SK-N-SH (cell line): ENCODE data around the gene SNX10. TPM values are rescaled to one million over a fixed set of nuclear protein-coding genes. Genes with fewer than 3 reads are reported as not detected.

ENCODE experiments used
- CTCF ChIA-PET: fragments of 300-600, 350-600 bp; formaldehyde crosslinking; extraction: SDS; loops from one replicate; lab custom pipeline; 2021; lab: Yijun Ruan, JAX
- POLR2A ChIA-PET: fragments of 350-600 bp; sonication (Branson Sonifier 250); formaldehyde crosslinking; extraction: SDS; loops from one replicate; lab custom pipeline; 2020; ENCODE audit warnings: antibody characterized with exemption, inconsistent platforms; lab: Yijun Ruan, JAX
- DNase-seq: peaks from one replicate; pipeline ENCODE4 v3.0.0; 2012
- H2AFZ ChIP-seq: fragments of 200-600 bp; sonication (generic); 2 replicates; pipeline ENCODE4 v1.8.1; 2016; ENCODE audit warnings: antibody characterized with exemption, mild to moderate bottlenecking, low read depth
- H3F3A ChIP-seq: fragments of 200-600 bp; sonication (generic); replicated peaks from 2 replicates; pipeline ENCODE3; 2016; ENCODE audit warnings: antibody characterized with exemption, mild to moderate bottlenecking; ENCODE audit not compliant: insufficient read depth
- H3K27ac ChIP-seq, 2 experiments: fragments of 200-500 bp in 1 of 2; fragments of 200-600 bp in 1 of 2; sonication (Bioruptor generic) in 1 of 2; sonication (generic), shearing (Covaris generic) in 1 of 2; 2 replicates each; pipeline versions ENCODE4 v1.5.1 to v1.6.1; 2014 to 2016; ENCODE audit warnings: low read depth in 2 of 2, inconsistent platforms in 1 of 2, low read length in 1 of 2, mild to moderate bottlenecking in 1 of 2, mixed read lengths in 1 of 2
- H3K27me3 ChIP-seq: fragments of 200-600 bp; sonication (generic), shearing (Covaris generic); 2 replicates; pipeline ENCODE4 v1.6.1; 2016; ENCODE audit warnings: mixed run types; ENCODE audit not compliant: insufficient read depth
- H3K36me3 ChIP-seq, 2 experiments: fragments of 200-500 bp in 1 of 2; fragments of 200-600 bp in 1 of 2; sonication (Bioruptor generic) in 1 of 2; sonication (generic) in 1 of 2; replicated peaks in 1 of 2; 2 replicates each; pipeline versions ENCODE3 to v1.5.1; 2014 to 2016; ENCODE audit warnings: low read length in 1 of 2, mild to moderate bottlenecking in 1 of 2; ENCODE audit not compliant: insufficient read depth in 2 of 2, control insufficient read depth in 1 of 2
- H3K4me1 ChIP-seq, 2 experiments: fragments of 200-500 bp in 1 of 2; fragments of 200-600 bp in 1 of 2; sonication (Bioruptor generic) in 1 of 2; sonication (generic), shearing (Covaris generic) in 1 of 2; 2 replicates each; pipeline versions ENCODE4 v1.5.1 to v1.6.1; 2014 to 2016; ENCODE audit warnings: low read depth in 1 of 2, low read length in 1 of 2, mixed run types in 1 of 2; ENCODE audit not compliant: insufficient read depth in 2 of 2, control insufficient read depth in 1 of 2
- H3K4me2 ChIP-seq: fragments of 200-600 bp; sonication (generic), shearing (Covaris generic); 2 replicates; pipeline ENCODE4 v1.6.1; 2017; ENCODE audit warnings: mixed run types
- H3K4me3 ChIP-seq, 2 experiments: fragments of 200-500 bp in 1 of 2; fragments of 200-600 bp in 1 of 2; sonication (Bioruptor generic) in 1 of 2; sonication (generic), shearing (Covaris generic) in 1 of 2; 2 replicates each; pipeline versions ENCODE4 v1.5.1 to v1.8.1; 2014 to 2016; ENCODE audit warnings: low read depth in 2 of 2, inconsistent platforms in 1 of 2, low read length in 1 of 2, mild to moderate bottlenecking in 1 of 2, mixed read lengths in 1 of 2, moderate library complexity in 1 of 2
- H3K79me2 ChIP-seq: fragments of 200-600 bp; sonication (generic); 2 replicates; pipeline ENCODE4 v1.8.1; 2017; ENCODE audit warnings: mild to moderate bottlenecking; ENCODE audit not compliant: insufficient read depth
- H3K9ac ChIP-seq: fragments of 200-600 bp; sonication (generic); 2 replicates; pipeline ENCODE4 v1.6.1; 2017; ENCODE audit warnings: mixed run types
- H3K9me2 ChIP-seq: fragments of 200-600 bp; sonication (generic); 2 replicates; pipeline ENCODE4 v1.6.1; 2017; ENCODE audit warnings: mixed run types
- H3K9me3 ChIP-seq: fragments of 200-600 bp; sonication (generic); 2 replicates; pipeline ENCODE4 v1.6.1; 2017; ENCODE audit warnings: mixed run types, mild to moderate bottlenecking, moderate library complexity
- H4K20me1 ChIP-seq: fragments of 200-600 bp; sonication (generic); 2 replicates; pipeline ENCODE4 v1.6.1; 2017; ENCODE audit warnings: mild to moderate bottlenecking, mixed run types; ENCODE audit not compliant: insufficient read depth
- CTCF ChIP-seq: fragments of 200-600 bp; sonication (generic); IDR thresholded peaks from 2 replicates; pipeline ENCODE4 v1.6.1; 2017; ENCODE audit warnings: antibody characterized with exemption, mild to moderate bottlenecking, moderate library complexity
- EZH2phosphoT487 ChIP-seq: fragments of 200-600 bp; sonication (generic); IDR thresholded peaks from 2 replicates; pipeline ENCODE4 v1.6.1; 2017; ENCODE audit warnings: low read depth, mixed run types, mild to moderate bottlenecking, antibody characterized with exemption, moderate library complexity, borderline replicate concordance
- FOSL2 ChIP-seq: IDR thresholded peaks from 2 replicates; pipeline ENCODE4 v1.4.0; 2012; ENCODE audit warnings: low read depth, mild to moderate bottlenecking, moderate library complexity, borderline replicate concordance
- FOXJ3 ChIP-seq: sonication (generic); formaldehyde crosslinking; IDR thresholded peaks from 2 replicates; pipeline ENCODE4 v1.5.1; 2020; ENCODE audit warnings: mild to moderate bottlenecking, missing genetic modification reagents
- FOXM1 ChIP-seq: IDR thresholded peaks from 2 replicates; pipeline ENCODE4 v1.4.0; 2012; ENCODE audit warnings: low read depth, mild to moderate bottlenecking
- GABPA ChIP-seq: IDR thresholded peaks from 2 replicates; pipeline ENCODE4 v1.4.0; 2012; ENCODE audit warnings: low read depth, mild to moderate bottlenecking
- GATA2 ChIP-seq: sonication (generic); formaldehyde crosslinking; IDR thresholded peaks from 2 replicates; pipeline ENCODE4 v1.5.0; 2020; ENCODE audit warnings: mild to moderate bottlenecking, missing genetic modification reagents
- JUND ChIP-seq: IDR thresholded peaks from 2 replicates; pipeline ENCODE4 v1.4.0; 2012
- MEF2A ChIP-seq: IDR thresholded peaks from 2 replicates; pipeline ENCODE4 v1.4.0; 2012; ENCODE audit warnings: low read depth, borderline replicate concordance
- NFIC ChIP-seq: IDR thresholded peaks from 2 replicates; pipeline ENCODE4 v1.4.0; 2012; ENCODE audit warnings: borderline replicate concordance
- PBX3 ChIP-seq: IDR thresholded peaks from 2 replicates; pipeline ENCODE4; 2012
- RCOR1 ChIP-seq: fragments of 150-350 bp; IDR thresholded peaks from 2 replicates; pipeline ENCODE4 v1.6.1; 2017; ENCODE audit warnings: antibody characterized with exemption, low read length
- REST ChIP-seq: IDR thresholded peaks from 2 replicates; pipeline ENCODE4 v1.6.1; 2012; ENCODE audit warnings: mild to moderate bottlenecking, low read depth, low read length, moderate library complexity
- RFX5 ChIP-seq: IDR thresholded peaks from 2 replicates; pipeline ENCODE4 v1.6.1; 2012; ENCODE audit warnings: mild to moderate bottlenecking, improper control_type of control experiment, low read length
- RXRA ChIP-seq: IDR thresholded peaks from 2 replicates; pipeline ENCODE4 v1.4.0; 2012; ENCODE audit warnings: low read depth, mild to moderate bottlenecking, borderline replicate concordance
- SIN3A ChIP-seq: IDR thresholded peaks from 2 replicates; pipeline ENCODE4 v1.6.1; 2012; ENCODE audit warnings: low read depth, mild to moderate bottlenecking, low read length, moderate library complexity, borderline replicate concordance
- SMC3 ChIP-seq: IDR thresholded peaks from 2 replicates; pipeline ENCODE4 v1.6.1; 2012; ENCODE audit warnings: low read depth, low read length, improper control_type of control experiment
- USF1 ChIP-seq: IDR thresholded peaks from 2 replicates; pipeline ENCODE4 v1.4.0; 2012; ENCODE audit warnings: low read depth, borderline replicate concordance
- ZBTB33 ChIP-seq: IDR thresholded peaks from 2 replicates; pipeline ENCODE4 v1.4.0; 2012; ENCODE audit warnings: low read depth, borderline replicate concordance
- WGBS: methylation state at CpG from one replicate; pipeline ENCODE4 v1.1.6; 2017; ENCODE audit warnings: low lambda C conversion rate; 5-methylcytosine and 5-hydroxymethylcytosine counted together
- polyA plus RNA-seq, 3 experiments: library from polyadenylated mRNA; depleted of rRNA; stranded (reverse); fragments of >200 nt; gene quantifications; 2 replicates each; pipeline ENCODE4 v1.2.3, GENCODE V29; 2012

The SNX10 gene
- polyA plus RNA-seq, 1 of the 3 experiments (the other 2 are of a cell fraction) = 0.02 TPM

- no peaks in the 10 kb centered on the region for H3K9me3 ChIP-seq
- H3K4me1 ChIP-seq = peaks cover 0 to 4% of the 10 kb centered on the region in 2 experiments; a peak in 1 of 4 replicates
- H3K4me2 ChIP-seq = no peak overlapping the region
- H3K9ac ChIP-seq = no peak overlapping the region
- no peak overlapping the region for H3K27ac ChIP-seq
- H3F3A ChIP-seq = no peaks in the 10 kb centered on the region
- CTCF ChIA-PET = interaction anchor here (1.4 kb wide), 1 partner anchor 48 kb away, joined by 3 read pairs; no protein-coding TSS in a partner anchor
- no peaks in the 10 kb centered on the region for H3K27me3 ChIP-seq
- DNase-seq = no peak
- H3K9me2 ChIP-seq = no peaks in the 10 kb centered on the region
- POLR2A ChIA-PET = no interaction called here
- 37% methylated on average over 5 of the region's 5 CpGs for WGBS
- no peaks in the 10 kb centered on the region for H4K20me1 ChIP-seq
- no peak overlapping the region for H3K4me3 ChIP-seq
- H2AFZ ChIP-seq = no peak overlapping the region
- no peaks in the 10 kb centered on the region for H3K79me2 ChIP-seq
- TF ChIP-seq JUND = no peak
- TF ChIP-seq ZBTB33 = no peak
- no peak for TF ChIP-seq RXRA
- TF ChIP-seq FOXM1 = no peak
- no peak for TF ChIP-seq EZH2phosphoT487
- TF ChIP-seq USF1 = no peak
- no peak for TF ChIP-seq GATA2
- TF ChIP-seq FOXJ3 (CRISPR knock-in tag) = no peak
- TF ChIP-seq RCOR1 = no peak
- TF ChIP-seq RFX5 = no peak
- TF ChIP-seq SIN3A = no peak
- no peak for TF ChIP-seq PBX3
- no peak for TF ChIP-seq GABPA
- TF ChIP-seq MEF2A = no peak
- TF ChIP-seq CTCF = no peak
- no peak for TF ChIP-seq SMC3
- no peak for TF ChIP-seq NFIC
- TF ChIP-seq FOSL2 = no peak
- no peak for TF ChIP-seq REST
- no peaks in the 10 kb centered on the region for H3K36me3 ChIP-seq
Observed at GRCh38 chr7:26417911-26418413, 126.3 kb downstream of the SNX10 start.
